Measurements from ENCODE around the gene PPP2R5B.

The PPP2R5B gene

GRCh38 chr11:64916775-64917662 is 7.5 kb upstream of the PPP2R5B start, which contains the start of gene ATG2A:
Gene ATG2A, minus strand, starts transcription at chr11:64917209. Its CDS starts 74 bp downstream, at chr11:64917135.
- no peak for TF ChIP-seq CTCF (IDR thresholded peaks at IDR 0.05)
- TF ChIP-seq ZFX (IDR thresholded peaks at IDR 0.05; ENCODE audit: borderline replicate concordance): no peak
- H3K27ac ChIP-seq: peak within 1 kb of the TSS; percentile 65

DNA sequence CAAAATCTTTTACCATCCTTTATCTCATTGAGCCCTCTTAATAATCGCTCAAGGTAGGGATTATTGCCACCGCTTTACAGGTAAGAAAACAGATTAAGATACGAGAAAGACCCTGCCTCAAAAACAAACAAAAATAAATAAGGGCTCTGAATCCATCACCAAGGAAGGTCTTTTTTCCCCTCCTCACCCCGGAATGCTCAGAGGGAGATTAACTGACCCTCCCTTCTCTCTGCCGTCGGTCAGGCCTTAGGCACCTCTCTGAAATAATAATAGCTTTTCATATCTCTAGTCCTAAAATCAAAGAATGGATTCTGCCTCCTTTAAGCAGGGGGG is 6.9 kb upstream of the PPP2R5B start:
- H3K27ac ChIP-seq: peak overlapping the region; percentile 65
- TF ChIP-seq ZFX (IDR thresholded peaks at IDR 0.05; ENCODE audit: borderline replicate concordance) (no peak), CTCF (IDR thresholded peaks at IDR 0.05) (no peak)

DNA sequence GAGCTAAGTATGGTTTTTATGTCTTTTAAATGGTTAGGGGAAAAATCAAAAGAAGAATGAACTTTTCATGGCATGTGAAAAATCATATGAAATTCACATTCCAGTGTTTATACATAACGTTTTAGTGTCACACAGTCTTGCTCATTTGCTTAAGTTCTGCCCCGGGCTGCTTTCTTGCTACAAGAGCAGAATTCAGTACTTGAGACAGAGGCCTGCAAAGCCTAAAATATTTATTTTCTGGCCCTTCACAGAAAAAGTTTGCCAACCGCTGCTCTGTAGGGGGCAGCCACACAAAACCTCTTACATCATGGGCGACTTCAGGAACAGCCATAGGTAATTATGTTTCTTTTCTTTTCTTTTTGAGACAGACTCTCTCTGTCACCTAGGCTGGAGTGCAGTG is 6.5 kb upstream of the PPP2R5B start:
- peak overlapping the region; percentile 65 for H3K27ac ChIP-seq

GRCh38 chr11:64919627-64920026 is 4.9 kb upstream of the PPP2R5B start:
- no peak overlapping the region for H3K27ac ChIP-seq
- TF ChIP-seq CTCF (IDR thresholded peaks at IDR 0.05) (no peak), ZFX (IDR thresholded peaks at IDR 0.05; ENCODE audit: borderline replicate concordance) (no peak)

More for the DNA sequence above, 6.5 kb upstream of the PPP2R5B start:
- TF ChIP-seq ZFX (IDR thresholded peaks at IDR 0.05; ENCODE audit: borderline replicate concordance) (no peak), CTCF (IDR thresholded peaks at IDR 0.05) (peak; percentile 29)

- TF ChIP-seq ZFX (IDR thresholded peaks at IDR 0.05; ENCODE audit: borderline replicate concordance) (no peak), CTCF (IDR thresholded peaks at IDR 0.05) (no peak)
- no peak overlapping the region for H3K27ac ChIP-seq
Observed at GRCh38 chr11:64920124-64920523, 4.4 kb upstream of the PPP2R5B start.

- TF ChIP-seq ZFX (IDR thresholded peaks at IDR 0.05; ENCODE audit: borderline replicate concordance) (no peak), CTCF (IDR thresholded peaks at IDR 0.05) (no peak)
- H3K27ac ChIP-seq: no peak overlapping the region
Observed at GRCh38 chr11:64921384-64921783, 3.1 kb upstream of the PPP2R5B start.

- TF ChIP-seq CTCF (IDR thresholded peaks at IDR 0.05) (no peak), ZFX (IDR thresholded peaks at IDR 0.05; ENCODE audit: borderline replicate concordance) (no peak)
- H3K27ac ChIP-seq: 0 out of 2 replicates have a peak overlapping the region, but pooled peaks have one; percentile 74
Observed at GRCh38 chr11:64923151-64923661, 1.3 kb upstream of the PPP2R5B start.

All from 22Rv1 (cell line).